Activated T-cell treated with anti-CD3 and anti-CD28 coated beads for 48 hours (primary cell): Measurements from ENCODE around the gene XXYLT1.

Experiments
- DNase-seq: peaks from one replicate; pipeline ENCODE4 v3.0.0-alpha.2; 2020; ENCODE audit warnings: low read depth

XXYLT1 gene

DNA sequence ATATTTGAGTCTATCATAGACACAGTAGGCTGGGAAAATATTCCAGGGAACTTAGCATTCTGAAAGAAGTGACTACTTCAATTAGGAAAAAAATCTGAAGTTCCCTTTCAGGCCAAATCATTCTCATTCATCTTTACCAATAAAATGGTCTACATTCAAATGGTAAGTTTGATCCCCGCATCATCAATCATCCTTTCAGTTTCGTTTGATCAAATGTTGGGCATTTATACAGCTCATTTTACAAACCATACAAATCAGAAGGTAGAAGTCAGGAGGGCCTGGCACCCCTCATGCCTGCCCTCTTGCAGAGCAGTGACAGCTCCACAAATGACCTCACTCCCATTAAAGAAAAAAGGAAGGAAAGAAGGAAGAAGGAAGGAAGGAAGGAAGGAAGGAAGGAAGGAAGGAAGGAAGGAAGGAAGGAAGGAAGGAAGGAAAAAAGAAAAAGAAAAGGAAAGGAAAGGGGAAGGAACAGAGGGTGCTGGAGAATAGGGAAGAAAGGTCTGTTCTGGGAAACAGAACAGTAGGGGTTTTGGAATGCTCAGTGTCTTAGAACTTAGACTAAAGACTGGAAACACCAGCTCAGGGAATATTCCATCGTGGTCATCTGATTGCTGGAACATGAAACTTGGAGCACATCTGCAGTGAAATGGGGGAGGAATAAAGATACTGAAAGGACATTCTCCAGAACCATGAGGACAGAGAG lies 86.1 kb downstream of the XXYLT1 start:
- no peak for DNase-seq

DNA sequence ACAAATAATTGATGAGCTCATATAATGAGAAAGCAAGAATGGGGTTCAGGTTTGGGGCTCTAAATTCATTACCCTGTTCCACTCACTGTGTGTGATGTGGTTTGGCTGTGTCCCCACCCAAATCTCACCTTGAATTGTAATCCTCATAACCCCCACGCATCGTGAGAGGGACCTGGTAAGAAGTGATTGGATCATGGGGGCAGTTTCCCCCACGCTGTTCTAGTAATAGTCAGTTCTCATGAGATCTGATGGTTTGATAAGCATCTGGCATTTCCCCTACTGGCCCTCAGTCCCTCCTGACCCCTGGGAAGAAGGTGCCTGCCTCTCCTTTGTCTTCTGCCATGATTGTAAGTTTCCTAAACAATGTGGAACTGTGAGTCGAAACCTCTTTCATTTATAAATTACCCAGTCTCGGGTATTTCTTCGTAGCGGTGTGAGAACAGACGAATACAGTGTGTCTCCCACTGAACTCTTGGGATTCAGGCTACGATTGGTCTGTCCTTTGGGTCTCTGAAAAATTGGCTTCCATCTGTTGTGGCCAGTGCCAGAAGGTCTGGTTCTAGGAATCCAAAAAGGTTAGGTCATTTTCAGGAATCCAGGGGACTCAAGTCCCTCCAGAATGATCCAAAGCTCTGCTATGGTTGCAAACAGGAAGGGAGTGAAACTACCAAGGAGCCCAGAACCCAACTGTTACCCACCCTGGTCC lies 87.7 kb downstream of the XXYLT1 start:
- peak; percentile 18 for DNase-seq

DNA sequence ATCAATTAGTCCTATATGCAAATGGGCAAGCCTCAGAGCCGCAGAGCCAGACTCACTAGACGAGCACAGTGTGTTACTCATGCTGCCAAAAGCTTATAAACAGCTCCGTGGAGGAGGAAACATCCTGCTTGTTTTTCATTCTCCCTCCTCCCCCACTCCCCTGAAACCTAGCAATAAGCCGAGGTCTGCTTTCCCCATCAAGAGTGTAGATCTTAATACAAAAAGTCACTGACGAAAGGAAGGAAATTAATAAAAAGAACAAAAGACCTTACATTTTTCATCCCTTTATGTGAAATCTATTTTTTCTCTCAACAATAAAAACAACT lies 88.5 kb downstream of the XXYLT1 start:
- DNase-seq: no peak

DNA sequence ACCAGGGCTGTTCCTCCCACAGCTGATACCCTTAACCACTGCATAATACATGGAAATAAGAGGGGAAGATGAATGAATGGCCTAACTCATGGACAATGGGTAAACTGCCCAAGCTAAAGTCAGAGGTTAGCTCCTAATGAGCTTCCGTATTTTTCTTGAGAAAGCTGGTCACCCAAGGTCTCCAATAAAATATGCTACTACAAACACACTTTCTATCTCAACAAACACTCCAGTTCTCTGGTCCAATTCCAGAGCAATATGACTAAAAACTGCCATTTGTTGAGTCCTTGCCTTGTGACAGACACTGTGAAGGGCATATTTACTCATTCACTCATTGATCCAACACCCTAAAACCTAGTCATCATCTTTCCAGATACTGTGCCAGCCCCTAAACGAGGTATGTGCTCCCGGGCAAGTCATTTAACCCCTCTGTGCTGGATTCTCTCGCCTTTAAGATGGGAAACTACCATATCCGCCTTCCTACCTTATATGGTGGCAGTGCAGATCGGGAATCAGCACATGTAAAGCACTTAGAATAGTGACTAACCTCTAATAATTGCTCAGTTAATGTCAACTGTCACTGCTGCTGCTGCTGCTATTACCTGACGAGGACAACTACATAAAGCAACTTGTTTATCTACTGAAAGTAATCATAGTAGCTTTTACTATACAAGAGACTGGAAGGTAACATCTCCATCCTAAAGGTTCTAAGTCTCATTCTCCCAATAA lies 89.1 kb downstream of the XXYLT1 start:
- DNase-seq: no peak

DNA sequence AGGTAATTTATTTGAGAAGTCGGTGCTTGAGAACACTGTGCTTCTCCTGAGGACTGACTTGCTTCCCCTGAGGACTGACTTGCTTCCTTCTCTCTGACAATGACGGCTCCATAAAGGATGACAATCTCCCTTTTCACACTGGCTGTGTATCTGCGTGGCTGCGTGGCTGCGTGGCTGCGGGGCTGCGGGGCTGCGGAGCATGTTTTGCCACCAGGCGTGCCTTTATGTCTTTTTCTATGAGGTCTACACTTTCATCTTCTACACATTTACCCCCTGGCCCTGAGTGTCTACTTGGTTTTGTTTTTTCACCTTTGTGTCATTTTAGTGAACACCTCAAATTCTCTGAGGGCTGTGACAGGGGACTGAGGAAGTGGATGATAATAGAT lies 89.9 kb downstream of the XXYLT1 start:
- DNase-seq: no peak

DNA sequence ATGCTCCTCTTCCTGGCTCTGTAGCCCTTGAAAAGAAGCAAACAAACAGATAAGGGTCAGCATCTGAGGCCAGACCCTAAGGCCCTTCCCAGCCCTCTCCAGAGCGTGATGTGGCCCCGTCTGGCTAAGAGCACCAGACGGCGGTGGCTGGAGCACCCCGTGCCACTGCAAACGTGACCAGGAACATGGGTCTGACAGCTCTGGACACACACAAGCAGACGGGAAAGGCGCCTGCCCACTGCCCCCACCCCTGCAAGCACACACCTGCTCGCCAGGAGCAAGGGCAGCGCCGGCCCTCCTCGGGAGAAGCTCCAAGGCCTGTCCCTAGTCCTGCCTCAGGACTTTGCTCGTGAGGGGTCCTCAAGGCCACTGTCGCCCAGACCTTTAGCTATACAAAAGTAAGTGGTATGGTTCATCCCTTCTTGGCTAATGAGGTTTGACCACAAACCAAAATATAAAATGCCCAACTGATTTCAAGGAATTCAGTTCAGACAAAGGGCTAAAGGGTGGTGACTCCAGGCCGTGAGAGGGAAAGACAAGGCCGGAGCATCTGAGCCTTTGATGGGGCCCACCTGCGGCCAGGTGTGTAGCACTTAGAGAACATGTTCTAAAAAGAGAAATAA lies 90.4 kb downstream of the XXYLT1 start:
- no peak for DNase-seq

DNA sequence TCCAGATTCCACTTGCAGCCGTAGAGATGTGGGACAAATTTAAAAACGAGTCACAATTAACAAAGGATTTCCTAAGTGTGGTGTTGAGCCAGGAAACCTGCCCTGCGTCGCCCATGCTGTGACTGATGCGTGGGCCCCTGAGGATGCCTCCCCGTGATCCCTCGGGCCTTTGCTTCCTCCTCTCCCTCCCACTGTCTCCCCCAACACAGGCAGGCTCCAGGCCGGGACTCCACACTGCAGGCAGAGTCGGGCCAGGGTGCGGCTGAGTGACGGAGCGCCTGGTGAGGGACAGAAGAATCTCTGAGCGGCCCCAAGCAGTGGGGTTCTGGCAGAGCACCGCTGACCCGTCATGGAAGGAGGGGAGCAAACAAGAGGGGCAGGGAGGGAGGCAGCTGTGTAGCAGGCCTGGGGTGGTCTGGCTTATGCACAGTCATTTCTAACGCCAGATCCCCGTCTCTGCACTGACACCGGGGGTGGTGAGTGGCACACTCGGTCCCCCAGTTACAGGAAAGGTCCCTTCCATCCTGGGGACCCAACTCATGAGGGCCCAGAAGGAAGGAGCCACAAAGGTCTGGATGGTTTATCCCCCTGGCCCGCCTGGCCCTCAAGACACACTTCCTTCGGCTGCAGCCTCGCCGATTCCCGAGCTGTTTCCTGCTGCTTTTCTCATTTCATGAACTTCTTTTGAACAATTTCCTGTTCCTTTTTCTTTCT lies 91.0 kb downstream of the XXYLT1 start:
- DNase-seq: no peak

DNA sequence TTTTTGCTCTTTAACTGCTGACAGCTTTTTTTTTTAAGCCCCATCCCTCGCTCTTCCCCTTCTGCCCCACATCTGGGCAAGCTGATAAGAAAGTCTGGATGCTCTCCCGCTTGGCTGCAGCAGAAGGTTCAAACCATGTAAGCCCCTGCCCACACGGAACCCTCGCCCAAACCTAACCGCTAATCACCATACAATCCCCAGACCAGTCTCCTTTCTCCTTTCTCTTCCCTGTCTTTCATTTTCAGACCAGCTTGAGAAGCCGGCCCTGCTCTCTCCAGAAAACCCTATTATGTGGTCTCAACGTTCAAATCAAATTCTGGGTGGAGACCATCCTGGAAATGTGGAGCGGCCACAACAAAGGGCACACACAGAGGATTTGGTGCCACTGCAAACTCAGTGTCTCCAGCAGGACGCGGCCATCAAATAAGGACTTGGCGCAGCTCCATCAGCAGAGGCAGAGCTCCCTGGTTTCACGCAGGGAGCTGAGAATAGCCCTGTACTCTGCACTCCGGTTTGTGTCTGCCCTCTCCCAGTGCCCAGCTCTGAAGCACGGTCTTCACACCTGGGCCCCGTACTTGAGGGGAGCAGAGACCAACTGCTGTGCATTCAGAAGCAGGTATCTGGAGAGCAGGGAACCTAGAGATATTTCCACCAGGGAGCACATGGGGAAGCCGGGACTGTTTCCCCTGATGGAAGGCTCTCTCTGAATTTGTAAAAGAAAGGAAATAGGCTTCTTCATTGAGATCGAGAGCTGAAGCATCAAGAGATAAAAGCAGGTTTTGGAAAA lies 92.6 kb downstream of the XXYLT1 start:
- no peak for DNase-seq

DNA sequence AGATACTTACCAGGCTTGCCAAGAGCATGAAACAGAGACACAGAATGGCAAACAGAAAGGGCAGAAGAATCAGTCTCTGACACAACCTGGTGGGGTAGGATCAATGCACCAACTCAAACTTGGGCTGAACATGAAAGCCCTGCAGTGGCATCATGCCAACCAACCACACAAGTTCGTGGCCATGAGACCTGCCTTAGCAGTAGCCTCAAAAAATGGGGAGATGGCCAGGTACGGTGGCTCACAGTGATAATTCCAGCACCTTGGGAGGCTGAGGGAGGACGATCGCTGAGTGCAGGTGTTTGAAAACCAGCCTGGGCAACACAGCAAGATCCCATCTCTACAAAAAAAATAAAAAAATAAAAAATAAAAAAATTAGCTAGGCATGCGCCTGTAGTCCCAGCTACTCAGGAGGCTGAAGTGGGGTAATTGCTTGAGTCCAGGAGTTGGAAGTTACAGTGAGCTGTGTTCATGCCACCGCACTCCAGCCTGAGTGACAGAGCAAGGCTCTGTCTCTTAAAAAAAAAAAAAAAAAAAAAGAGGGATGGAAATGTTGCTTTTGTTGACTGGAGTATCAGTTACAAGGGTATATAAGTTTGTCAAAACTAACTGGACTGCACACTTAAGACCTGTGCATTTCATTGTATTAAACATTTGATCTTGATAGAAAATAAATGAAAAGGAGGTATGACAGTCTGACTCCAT lies 93.4 kb downstream of the XXYLT1 start:
- no peak for DNase-seq

DNA sequence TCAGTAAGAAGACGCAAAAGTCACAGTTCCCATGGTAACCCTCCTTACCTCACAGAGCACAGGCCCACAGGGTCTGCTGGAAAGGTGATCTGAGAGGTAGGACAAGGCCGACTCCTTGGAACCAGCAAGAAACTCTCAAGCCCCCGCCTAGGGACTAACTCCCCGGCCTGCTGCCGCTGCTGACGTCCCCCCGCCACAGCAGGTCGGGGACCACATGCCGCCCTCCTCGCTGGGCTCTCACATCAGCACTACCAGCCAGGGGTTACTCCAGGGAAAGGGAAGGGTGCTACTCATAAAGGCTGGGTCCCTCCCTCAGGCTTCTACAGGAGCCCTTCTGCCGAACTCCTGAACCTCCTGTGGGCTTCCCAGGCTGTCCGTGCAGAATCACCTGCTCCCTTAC lies 94.2 kb downstream of the XXYLT1 start:
- DNase-seq: no peak

DNA sequence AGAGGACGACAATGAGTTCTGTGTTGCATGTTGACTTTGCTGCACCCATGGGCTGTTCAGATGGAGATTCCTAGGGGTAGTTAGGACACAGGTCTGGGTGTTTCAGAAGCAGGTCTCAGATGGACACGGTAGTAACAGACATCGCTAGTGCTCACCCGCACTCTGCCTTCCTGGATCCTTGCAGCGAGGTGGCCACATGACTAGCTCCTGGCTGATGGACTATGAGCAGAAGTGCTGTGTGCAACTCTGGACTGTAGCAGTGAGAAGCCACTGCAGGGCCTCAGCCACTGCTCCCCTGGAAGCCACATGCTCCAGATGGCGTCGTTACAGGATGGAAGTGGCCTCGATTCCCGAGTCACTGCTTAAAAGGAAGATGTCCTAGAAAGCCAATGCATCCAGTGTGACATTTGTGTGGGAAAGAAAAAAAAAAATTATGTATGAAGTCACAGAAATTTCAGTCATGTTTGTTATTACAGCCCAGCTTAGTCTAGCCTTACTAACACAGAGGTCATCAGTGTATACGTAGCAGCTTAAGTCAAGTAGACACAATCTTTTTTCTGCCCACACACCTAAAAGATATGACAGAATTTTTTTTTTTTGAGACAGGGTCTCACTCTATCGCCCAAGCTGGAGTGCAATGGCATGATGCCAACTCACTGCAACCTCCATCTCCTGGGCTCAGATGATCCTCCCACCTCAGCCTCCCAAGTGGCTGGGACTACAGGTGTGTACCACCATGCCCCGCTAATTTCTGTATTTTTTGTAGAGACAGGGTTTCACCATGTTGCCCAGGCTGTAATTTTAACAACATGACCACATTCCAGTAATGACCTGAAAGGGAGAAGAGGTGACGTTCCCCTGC lies 95.3 kb downstream of the XXYLT1 start:
- no peak for DNase-seq

DNA sequence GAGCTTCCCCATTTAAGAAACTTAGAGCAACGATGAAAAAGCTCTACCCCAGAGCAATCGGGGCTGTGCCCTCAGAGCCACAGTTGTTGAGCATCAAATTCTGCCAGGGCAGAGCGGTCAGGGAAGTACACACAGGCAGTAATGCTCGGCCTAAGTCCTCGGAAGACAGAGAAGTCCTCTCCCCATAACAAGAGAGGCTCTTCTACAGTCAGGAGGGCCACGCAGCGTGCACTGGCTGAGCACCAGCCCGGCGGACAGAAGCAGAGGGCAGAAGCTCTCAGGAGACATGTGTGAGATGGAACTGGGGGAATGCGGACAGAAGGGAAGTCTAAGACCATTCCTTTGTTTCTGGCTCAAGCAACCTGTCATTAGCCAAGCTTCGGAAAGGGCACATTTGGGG lies 95.9 kb downstream of the XXYLT1 start:
- no peak for DNase-seq

DNA sequence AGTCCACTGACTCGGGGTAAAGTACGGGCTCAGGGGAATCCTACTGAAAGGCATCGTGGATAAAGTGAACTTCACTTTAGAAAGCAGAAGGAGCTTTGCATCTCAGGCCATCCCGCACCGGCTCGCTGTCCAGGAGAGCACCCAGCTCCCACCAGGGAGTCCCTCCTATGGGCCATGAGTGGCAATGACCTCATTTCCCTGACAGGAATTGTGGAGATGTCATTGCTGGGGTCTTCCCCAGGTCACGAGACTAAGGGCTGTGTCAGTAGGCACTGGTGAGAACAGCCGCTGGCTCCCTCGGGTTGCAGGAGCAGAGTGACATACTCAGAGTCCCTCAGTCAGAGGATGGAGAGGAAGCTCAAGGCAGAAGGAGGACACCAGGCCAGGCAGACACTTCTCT lies 97.3 kb downstream of the XXYLT1 start:
- no peak for DNase-seq

DNA sequence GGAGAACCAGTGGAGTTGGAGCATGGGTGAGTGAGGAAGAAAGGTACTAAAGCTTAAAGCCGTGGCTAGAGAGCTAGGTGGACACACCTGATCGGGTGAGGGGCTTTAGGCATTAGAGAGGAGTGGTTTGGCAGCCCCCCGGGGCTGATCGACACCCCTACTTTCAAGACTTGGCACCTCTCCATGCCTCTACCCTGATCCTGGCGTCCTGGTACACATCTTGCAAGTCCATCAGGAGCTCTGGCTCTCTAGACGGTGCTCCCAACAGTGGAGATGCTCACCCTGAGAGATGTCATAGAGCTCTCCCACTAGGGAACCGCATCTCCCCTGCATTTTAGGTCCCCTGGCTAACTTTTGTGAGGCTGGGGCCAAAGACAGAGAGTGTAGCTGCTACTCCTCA lies 98.1 kb downstream of the XXYLT1 start:
- DNase-seq: no peak

DNA sequence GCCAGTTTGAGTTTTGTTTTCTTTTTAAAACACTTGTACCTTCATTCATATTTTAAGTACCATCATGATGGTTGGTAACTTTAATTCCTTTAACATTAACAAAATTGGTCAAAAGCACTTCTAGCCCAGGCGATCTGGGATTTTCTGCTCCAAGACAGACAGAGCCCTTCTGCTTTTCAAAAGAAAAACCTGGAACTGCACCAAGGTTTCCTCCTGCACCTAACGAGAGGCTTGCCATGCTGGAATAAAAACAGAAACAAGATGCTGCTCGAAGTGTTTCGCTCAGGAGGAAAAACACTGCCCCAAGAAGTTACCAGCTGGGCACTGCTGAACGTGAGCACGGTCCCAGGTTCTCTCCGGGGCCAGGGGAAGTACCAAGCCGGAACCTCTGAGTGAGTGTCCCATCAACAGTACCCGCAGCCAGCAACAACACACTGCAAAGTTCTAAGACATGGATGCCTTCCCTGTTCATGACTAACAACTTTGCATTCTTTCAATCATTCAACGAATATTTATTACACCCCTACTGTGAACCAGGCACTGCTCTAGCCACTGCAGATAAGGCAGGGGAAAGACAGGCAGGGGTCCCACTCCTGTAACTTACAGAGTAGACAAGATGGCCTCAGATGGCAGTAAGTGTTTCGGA lies 98.8 kb downstream of the XXYLT1 start:
- no peak for DNase-seq

DNA sequence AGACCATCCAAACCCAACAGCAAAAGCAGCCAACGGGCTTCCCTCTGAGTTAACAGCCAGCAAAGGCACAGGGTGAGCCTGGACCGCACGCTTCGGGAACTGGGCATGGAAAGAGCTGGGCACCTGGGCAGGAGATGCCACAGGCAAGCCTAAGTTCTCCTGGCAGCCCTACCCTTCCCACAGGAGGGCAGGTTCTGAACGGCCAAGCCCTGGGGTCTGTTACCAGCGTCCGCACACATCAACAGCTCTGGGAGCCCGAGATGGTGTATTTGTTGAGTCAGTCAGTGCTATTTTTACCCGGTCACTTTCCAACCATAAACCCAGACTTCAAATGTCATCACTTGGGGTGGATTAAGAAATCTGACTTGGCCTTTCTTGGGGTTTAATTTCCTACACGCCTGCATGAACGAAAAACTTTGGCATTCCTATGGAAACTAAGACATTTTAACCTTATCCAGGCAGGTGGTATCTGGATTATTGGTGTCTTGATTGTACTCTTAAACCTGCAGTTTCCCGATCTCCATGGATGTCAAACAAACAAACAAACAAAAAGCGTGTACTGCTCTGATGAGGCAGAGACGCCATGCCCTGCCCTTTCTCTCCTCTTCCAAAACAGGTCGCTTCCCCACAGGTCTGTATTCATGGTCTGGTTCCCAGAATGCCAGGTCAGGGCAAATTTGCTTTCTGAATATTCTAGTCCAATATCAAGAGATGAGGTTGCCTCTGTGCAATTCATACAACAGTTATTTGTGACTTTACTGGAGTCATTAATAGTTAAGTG lies 99.7 kb downstream of the XXYLT1 start:
- no peak for DNase-seq

DNA sequence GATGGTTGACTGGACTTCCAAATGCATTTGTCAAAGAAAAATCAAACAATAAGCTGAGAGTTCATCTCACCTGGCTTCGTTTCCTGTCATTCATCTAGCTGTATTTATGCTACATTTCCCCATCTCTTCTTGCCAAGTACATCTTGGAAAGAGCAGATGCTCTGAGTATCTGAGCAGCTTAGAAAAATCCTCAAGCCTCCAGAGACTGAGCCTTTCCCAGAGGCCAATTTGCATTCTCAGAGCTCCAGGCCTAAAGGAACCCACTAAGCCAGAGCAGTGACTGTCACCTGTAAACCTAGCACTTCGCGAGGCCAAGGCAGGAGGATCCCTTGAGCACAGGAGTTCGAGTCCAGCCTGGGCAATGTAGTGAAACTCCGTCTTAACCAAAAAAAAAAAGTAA lies 100.5 kb downstream of the XXYLT1 start:
- DNase-seq: no peak

DNA sequence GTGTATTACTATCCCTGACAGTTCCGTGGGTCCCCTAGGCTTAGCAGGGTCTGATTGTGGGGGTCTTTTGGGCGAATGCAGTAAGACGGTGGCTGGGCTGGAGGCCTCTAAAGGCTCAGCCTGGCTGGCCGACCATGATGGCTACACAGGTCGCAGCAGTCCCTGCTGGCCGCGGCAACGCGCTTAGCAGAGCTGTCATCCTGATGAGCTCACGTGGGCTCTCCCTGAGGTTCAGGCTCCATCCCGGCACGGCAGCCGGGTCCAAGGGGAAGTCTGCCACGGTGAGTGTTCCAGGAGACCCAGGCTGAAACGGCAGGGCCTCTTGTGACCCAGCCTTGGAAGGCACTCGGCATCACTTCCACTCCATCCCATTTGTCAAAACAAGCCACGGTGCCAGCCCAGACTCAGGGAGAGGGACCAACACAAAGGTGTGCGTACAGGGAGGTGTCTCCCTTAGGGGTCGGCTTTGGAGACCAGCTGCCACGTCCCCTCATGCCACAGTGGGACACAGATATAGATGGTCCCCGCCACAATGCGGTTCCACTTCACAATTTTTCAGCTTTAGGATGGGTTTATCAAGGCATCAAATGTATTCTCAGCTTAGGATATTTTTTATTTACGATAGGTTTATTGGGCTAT lies 101.8 kb downstream of the XXYLT1 start:
- DNase-seq: no peak
